ENCODE results near the gene TUT1.

Gene TUT1

GRCh38 chr11:62612366-62613290 is 21.3 kb upstream of the TUT1 start, which contains the start of the genes EML3 and ROM1:
Gene EML3, minus strand, starts transcription at chr11:62612775. Its CDS starts 318 bp downstream, at chr11:62612457.
Gene ROM1, plus strand, starts transcription at chr11:62613257. Its CDS starts 25 bp downstream, at chr11:62613282.
- no peaks in the 10 kb centered on the region for H3K9me3 ChIP-seq (ENCODE audit: low read length)
- peak within 1 kb of the TSS; percentile 90 for H3K9ac ChIP-seq (ENCODE audit: low read length)
- peaks cover 20% of the 10 kb centered on the region for H3K4me1 ChIP-seq (ENCODE audit: insufficient read depth, low read length)
- H3K27ac ChIP-seq (ENCODE audit: low read depth, low read length), result peak within 1 kb of the TSS; percentile 92
- peak within 1 kb of the TSS; percentile 39 to 89 for H3K4me3 ChIP-seq (ENCODE audit: low read depth in 1 of 2, low read length in 2 of 2)
- H3K36me3 ChIP-seq (ENCODE audit: insufficient read depth, low read length), result peaks cover 22% of the 10 kb centered on the region
- H3K27me3 ChIP-seq (ENCODE audit: control insufficient read depth in 1 of 2, insufficient read depth in 2 of 2, low read length in 2 of 2), result no peaks in the 10 kb centered on the region

- Histone ChIP-seq H3K27ac (ENCODE audit: low read depth, low read length) (peak overlapping the region; percentile 92), H3K27me3 (ENCODE audit: control insufficient read depth in 1 of 2, insufficient read depth in 2 of 2, low read length in 2 of 2) (no peaks in the 10 kb centered on the region), H3K4me1 (ENCODE audit: insufficient read depth, low read length) (peaks cover 20% of the 10 kb centered on the region), H3K4me3 (ENCODE audit: low read depth in 1 of 2, low read length in 2 of 2) (peak overlapping the region; percentile 39 to 89), H3K36me3 (ENCODE audit: insufficient read depth, low read length) (peaks cover 24% of the 10 kb centered on the region), H3K9ac (ENCODE audit: low read length) (peak overlapping the region; percentile 90), H3K9me3 (ENCODE audit: low read length) (no peaks in the 10 kb centered on the region)
Observed at GRCh38 chr11:62611705-62612365, 20.5 kb upstream of the TUT1 start.

- peaks cover 20% of the 10 kb centered on the region for H3K4me1 ChIP-seq (ENCODE audit: insufficient read depth, low read length)
- no peaks in the 10 kb centered on the region for H3K27me3 ChIP-seq (ENCODE audit: control insufficient read depth in 1 of 2, insufficient read depth in 2 of 2, low read length in 2 of 2)
- H3K4me3 ChIP-seq (ENCODE audit: low read depth in 1 of 2, low read length in 2 of 2), result peak overlapping the region; percentile 39 to 89
- peaks cover 20% of the 10 kb centered on the region for H3K36me3 ChIP-seq (ENCODE audit: insufficient read depth, low read length)
- peak overlapping the region; percentile 90 for H3K9ac ChIP-seq (ENCODE audit: low read length)
- no peaks in the 10 kb centered on the region for H3K9me3 ChIP-seq (ENCODE audit: low read length)
- peak overlapping the region; percentile 92 for H3K27ac ChIP-seq (ENCODE audit: low read depth, low read length)
Observed at GRCh38 chr11:62610814-62611704, 19.7 kb upstream of the TUT1 start.

- Histone ChIP-seq H3K9me3 (ENCODE audit: low read length) (no peaks in the 10 kb centered on the region), H3K36me3 (ENCODE audit: insufficient read depth, low read length) (peaks cover 18% of the 10 kb centered on the region), H3K4me1 (ENCODE audit: insufficient read depth, low read length) (peaks cover 20% of the 10 kb centered on the region), H3K27me3 (ENCODE audit: control insufficient read depth in 1 of 2, insufficient read depth in 2 of 2, low read length in 2 of 2) (no peaks in the 10 kb centered on the region), H3K9ac (ENCODE audit: low read length) (no peak overlapping the region), H3K27ac (ENCODE audit: low read depth, low read length) (no peak overlapping the region), H3K4me3 (ENCODE audit: low read depth in 1 of 2, low read length in 2 of 2) (no peak overlapping the region)
Observed at GRCh38 chr11:62610403-62610802, 19.1 kb upstream of the TUT1 start.

GRCh38 chr11:62608776-62609175 is 17.5 kb upstream of the TUT1 start:
- Histone ChIP-seq H3K4me1 (ENCODE audit: insufficient read depth, low read length) (peaks cover 20% of the 10 kb centered on the region), H3K9ac (ENCODE audit: low read length) (no peak overlapping the region), H3K27ac (ENCODE audit: low read depth, low read length) (no peak overlapping the region), H3K4me3 (ENCODE audit: low read depth in 1 of 2, low read length in 2 of 2) (no peak overlapping the region), H3K9me3 (ENCODE audit: low read length) (no peaks in the 10 kb centered on the region), H3K27me3 (ENCODE audit: control insufficient read depth in 1 of 2, insufficient read depth in 2 of 2, low read length in 2 of 2) (no peaks in the 10 kb centered on the region), H3K36me3 (ENCODE audit: insufficient read depth, low read length) (peaks cover 21% of the 10 kb centered on the region)

- H3K4me1 ChIP-seq (ENCODE audit: insufficient read depth, low read length), result peaks cover 21% of the 10 kb centered on the region
- H3K36me3 ChIP-seq (ENCODE audit: insufficient read depth, low read length), result peaks cover 21% of the 10 kb centered on the region
Observed at GRCh38 chr11:62607714-62608113, 16.4 kb upstream of the TUT1 start.

GRCh38 chr11:62605902-62606301 is 14.6 kb upstream of the TUT1 start:
- Histone ChIP-seq H3K36me3 (ENCODE audit: insufficient read depth, low read length) (peaks cover 21% of the 10 kb centered on the region), H3K27me3 (ENCODE audit: control insufficient read depth in 1 of 2, insufficient read depth in 2 of 2, low read length in 2 of 2) (no peaks in the 10 kb centered on the region), H3K9me3 (ENCODE audit: low read length) (no peaks in the 10 kb centered on the region), H3K9ac (ENCODE audit: low read length) (no peak overlapping the region), H3K4me1 (ENCODE audit: insufficient read depth, low read length) (peaks cover 10% of the 10 kb centered on the region), H3K27ac (ENCODE audit: low read depth, low read length) (no peak overlapping the region), H3K4me3 (ENCODE audit: low read depth in 1 of 2, low read length in 2 of 2) (no peak overlapping the region)

More at GRCh38 chr11:62607714-62608113, 16.4 kb upstream of the TUT1 start:
- H3K9me3 ChIP-seq (ENCODE audit: low read length), result no peaks in the 10 kb centered on the region
- H3K4me3 ChIP-seq (ENCODE audit: low read depth in 1 of 2, low read length in 2 of 2), result no peak overlapping the region
- H3K27ac ChIP-seq (ENCODE audit: low read depth, low read length), result no peak overlapping the region
- H3K9ac ChIP-seq (ENCODE audit: low read length), result no peak overlapping the region
- no peaks in the 10 kb centered on the region for H3K27me3 ChIP-seq (ENCODE audit: control insufficient read depth in 1 of 2, insufficient read depth in 2 of 2, low read length in 2 of 2)

GRCh38 chr11:62605467-62605866 is 14.1 kb upstream of the TUT1 start:
- no peaks in the 10 kb centered on the region for H3K9me3 ChIP-seq (ENCODE audit: low read length)
- H3K9ac ChIP-seq (ENCODE audit: low read length), result no peak overlapping the region
- H3K36me3 ChIP-seq (ENCODE audit: insufficient read depth, low read length), result peaks cover 21% of the 10 kb centered on the region
- H3K27ac ChIP-seq (ENCODE audit: low read depth, low read length), result no peak overlapping the region
- no peaks in the 10 kb centered on the region for H3K27me3 ChIP-seq (ENCODE audit: control insufficient read depth in 1 of 2, insufficient read depth in 2 of 2, low read length in 2 of 2)
- peaks cover 11% of the 10 kb centered on the region for H3K4me1 ChIP-seq (ENCODE audit: insufficient read depth, low read length)
- H3K4me3 ChIP-seq (ENCODE audit: low read depth in 1 of 2, low read length in 2 of 2), result no peak overlapping the region

GRCh38 chr11:62604460-62605120 is 13.3 kb upstream of the TUT1 start:
- H3K9ac ChIP-seq (ENCODE audit: low read length), result no peak overlapping the region
- no peaks in the 10 kb centered on the region for H3K27me3 ChIP-seq (ENCODE audit: control insufficient read depth in 1 of 2, insufficient read depth in 2 of 2, low read length in 2 of 2)
- H3K4me3 ChIP-seq (ENCODE audit: low read depth in 1 of 2, low read length in 2 of 2), result no peak overlapping the region
- H3K36me3 ChIP-seq (ENCODE audit: insufficient read depth, low read length), result peaks cover 29% of the 10 kb centered on the region
- H3K9me3 ChIP-seq (ENCODE audit: low read length), result no peaks in the 10 kb centered on the region
- peaks cover 20% of the 10 kb centered on the region for H3K4me1 ChIP-seq (ENCODE audit: insufficient read depth, low read length)
- no peak overlapping the region for H3K27ac ChIP-seq (ENCODE audit: low read depth, low read length)

GRCh38 chr11:62603776-62604299 is 12.5 kb upstream of the TUT1 start:
- Histone ChIP-seq H3K36me3 (ENCODE audit: insufficient read depth, low read length) (peaks cover 29% of the 10 kb centered on the region), H3K9me3 (ENCODE audit: low read length) (no peaks in the 10 kb centered on the region), H3K27me3 (ENCODE audit: control insufficient read depth in 1 of 2, insufficient read depth in 2 of 2, low read length in 2 of 2) (no peaks in the 10 kb centered on the region), H3K4me3 (ENCODE audit: low read depth in 1 of 2, low read length in 2 of 2) (no peak overlapping the region), H3K27ac (ENCODE audit: low read depth, low read length) (no peak overlapping the region), H3K4me1 (ENCODE audit: insufficient read depth, low read length) (peaks cover 27% of the 10 kb centered on the region), H3K9ac (ENCODE audit: low read length) (no peak overlapping the region)
